Thoracic aorta (tissue), 2 donors: ENCODE measurements around the gene HHEX. TPM values are rescaled to one million over a fixed set of nuclear protein-coding genes. Genes with fewer than 3 reads are reported as not detected.

Experiments
- ATAC-seq: fragments of 150-250 bp; one replicate; pipeline ENCODE4 v1.8.0; 2017; ENCODE audit warnings: low read depth; ENCODE audit not compliant: insufficient number of reproducible peaks, low FRiP score
- DNase-seq: peaks from one replicate; pipeline ENCODE4 v3.0.0-alpha.2; 2020; ENCODE audit warnings: low spot score
- H3K27ac ChIP-seq, 2 donors: fragments of 200-600 bp; sonication (generic); 1 replicate in 1 of 2; 2 replicates in 1 of 2; pipeline ENCODE4 v1.5.1; 2016; ENCODE audit warnings: mild to moderate bottlenecking in 2 of 2, moderate library complexity in 2 of 2
- H3K27me3 ChIP-seq: fragments of 200-600 bp; sonication (generic); replicated peaks from 2 replicates; pipeline ENCODE4 v1.6.0; 2016; ENCODE audit warnings: mild to moderate bottlenecking; ENCODE audit not compliant: insufficient read depth
- H3K36me3 ChIP-seq: fragments of 200-600 bp; sonication (generic); one replicate; pipeline ENCODE4 v1.5.1; 2016
- H3K4me1 ChIP-seq, 2 donors: fragments of 200-600 bp; sonication (generic); 1 replicate in 1 of 2; 2 replicates in 1 of 2; pipeline versions ENCODE4 v1.5.1 to v1.6.0; 2016; ENCODE audit warnings: low read depth in 2 of 2, mild to moderate bottlenecking in 1 of 2; ENCODE audit not compliant: control insufficient read depth in 1 of 2
- H3K4me3 ChIP-seq: fragments of 200-600 bp; sonication (generic); 2 replicates; pipeline ENCODE4 v1.5.1; 2016; ENCODE audit warnings: mild to moderate bottlenecking
- H3K9me3 ChIP-seq: fragments of 200-600 bp; sonication (generic); 2 replicates; pipeline ENCODE4 v1.5.1; 2016
- total RNA-seq, 2 donors: library from RNA; depleted of rRNA; stranded (reverse); fragments of >200 nt; gene quantifications; one replicate each; pipeline versions ENCODE4 v1.1.0 to v1.2.3, GENCODE V29; 2016
- TF ChIP-seq, protein P1 (sequence below): fragments of 200-600 bp; sonication (generic); IDR thresholded peaks from one replicate; pipeline ENCODE4 v1.5.1; 2019; ENCODE audit warnings: antibody characterized with exemption

The HHEX gene
- total RNA-seq, 2 donors from 2014 or later: 6.2 to 10.9 TPM

DNA sequence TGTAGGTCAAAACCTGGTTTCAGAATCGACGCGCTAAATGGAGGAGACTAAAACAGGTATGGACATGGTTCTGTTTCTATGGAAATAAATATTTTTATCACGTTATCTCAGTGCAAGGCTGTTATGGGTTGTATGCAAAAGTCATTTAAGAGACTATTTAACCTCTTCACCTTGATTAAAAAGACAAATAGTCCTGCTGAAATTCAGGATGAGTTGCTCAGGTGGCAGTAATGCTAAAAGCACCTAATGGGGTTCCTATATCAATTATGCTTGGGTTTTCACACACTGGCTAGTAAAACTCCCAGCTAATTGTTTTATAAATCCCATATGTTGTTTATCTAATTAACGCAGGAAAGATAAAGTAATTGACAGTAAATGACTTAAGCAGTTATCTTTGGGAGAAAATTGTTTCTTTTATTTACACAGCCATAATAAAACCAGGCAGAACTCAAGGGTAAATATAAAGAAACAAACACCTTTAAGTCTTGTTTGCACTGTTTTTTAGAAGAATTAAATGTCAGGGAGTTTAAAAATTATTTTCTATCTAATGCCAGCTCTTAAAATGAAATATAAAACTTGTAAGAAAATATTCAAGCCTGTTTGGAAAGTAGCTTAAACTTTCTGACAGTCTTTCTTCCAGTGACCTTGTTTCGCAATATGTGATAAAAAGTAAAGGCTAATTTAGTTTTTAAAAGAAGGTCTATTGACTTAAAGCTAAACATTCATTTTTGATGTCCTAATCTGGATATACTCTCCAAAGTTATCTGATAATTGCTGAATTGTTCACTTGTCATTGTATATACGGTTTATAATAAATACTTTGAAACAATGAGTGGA, 3.2 kb downstream of the HHEX start:
- no peak overlapping the region for H3K27ac ChIP-seq
- H3K36me3 ChIP-seq: no peaks in the 10 kb centered on the region
- no peaks in the 10 kb centered on the region for H3K9me3 ChIP-seq
- H3K4me1 ChIP-seq: peaks cover 0 to 9% of the 10 kb centered on the region in 2 donors
- ATAC-seq: no peak
- DNase-seq: no peak
- H3K27me3 ChIP-seq: no peaks in the 10 kb centered on the region
- TF ChIP-seq, protein P1, sequence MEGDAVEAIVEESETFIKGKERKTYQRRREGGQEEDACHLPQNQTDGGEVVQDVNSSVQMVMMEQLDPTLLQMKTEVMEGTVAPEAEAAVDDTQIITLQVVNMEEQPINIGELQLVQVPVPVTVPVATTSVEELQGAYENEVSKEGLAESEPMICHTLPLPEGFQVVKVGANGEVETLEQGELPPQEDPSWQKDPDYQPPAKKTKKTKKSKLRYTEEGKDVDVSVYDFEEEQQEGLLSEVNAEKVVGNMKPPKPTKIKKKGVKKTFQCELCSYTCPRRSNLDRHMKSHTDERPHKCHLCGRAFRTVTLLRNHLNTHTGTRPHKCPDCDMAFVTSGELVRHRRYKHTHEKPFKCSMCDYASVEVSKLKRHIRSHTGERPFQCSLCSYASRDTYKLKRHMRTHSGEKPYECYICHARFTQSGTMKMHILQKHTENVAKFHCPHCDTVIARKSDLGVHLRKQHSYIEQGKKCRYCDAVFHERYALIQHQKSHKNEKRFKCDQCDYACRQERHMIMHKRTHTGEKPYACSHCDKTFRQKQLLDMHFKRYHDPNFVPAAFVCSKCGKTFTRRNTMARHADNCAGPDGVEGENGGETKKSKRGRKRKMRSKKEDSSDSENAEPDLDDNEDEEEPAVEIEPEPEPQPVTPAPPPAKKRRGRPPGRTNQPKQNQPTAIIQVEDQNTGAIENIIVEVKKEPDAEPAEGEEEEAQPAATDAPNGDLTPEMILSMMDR: no peak
- H3K4me3 ChIP-seq: peak overlapping the region; percentile 90

DNA sequence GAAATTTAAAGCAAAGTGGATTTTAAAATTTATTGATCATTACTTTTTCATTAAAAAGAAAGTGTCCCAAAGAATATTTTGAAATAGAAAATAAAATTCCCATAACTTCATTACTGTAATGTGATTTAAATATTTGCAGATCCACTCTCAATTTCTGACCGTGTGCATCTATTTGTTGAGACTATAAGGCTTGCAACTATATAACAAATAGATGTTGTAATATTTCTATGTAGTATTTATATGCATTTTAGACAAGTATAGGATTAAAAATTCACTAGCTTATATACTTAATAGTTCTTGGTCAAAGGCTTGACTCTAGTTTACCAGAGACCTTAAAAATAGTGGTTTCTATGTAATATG, 3.8 kb downstream of the HHEX start:
- Histone ChIP-seq H3K9me3 (no peaks in the 10 kb centered on the region), H3K4me3 (no peak overlapping the region), H3K27me3 (no peaks in the 10 kb centered on the region), H3K4me1 (peaks cover 0 to 9% of the 10 kb centered on the region in 2 donors), H3K36me3 (no peaks in the 10 kb centered on the region), H3K27ac (no peak overlapping the region)
- TF ChIP-seq, protein P1: no peak
- ATAC-seq (no peak), DNase-seq (no peak)

DNA sequence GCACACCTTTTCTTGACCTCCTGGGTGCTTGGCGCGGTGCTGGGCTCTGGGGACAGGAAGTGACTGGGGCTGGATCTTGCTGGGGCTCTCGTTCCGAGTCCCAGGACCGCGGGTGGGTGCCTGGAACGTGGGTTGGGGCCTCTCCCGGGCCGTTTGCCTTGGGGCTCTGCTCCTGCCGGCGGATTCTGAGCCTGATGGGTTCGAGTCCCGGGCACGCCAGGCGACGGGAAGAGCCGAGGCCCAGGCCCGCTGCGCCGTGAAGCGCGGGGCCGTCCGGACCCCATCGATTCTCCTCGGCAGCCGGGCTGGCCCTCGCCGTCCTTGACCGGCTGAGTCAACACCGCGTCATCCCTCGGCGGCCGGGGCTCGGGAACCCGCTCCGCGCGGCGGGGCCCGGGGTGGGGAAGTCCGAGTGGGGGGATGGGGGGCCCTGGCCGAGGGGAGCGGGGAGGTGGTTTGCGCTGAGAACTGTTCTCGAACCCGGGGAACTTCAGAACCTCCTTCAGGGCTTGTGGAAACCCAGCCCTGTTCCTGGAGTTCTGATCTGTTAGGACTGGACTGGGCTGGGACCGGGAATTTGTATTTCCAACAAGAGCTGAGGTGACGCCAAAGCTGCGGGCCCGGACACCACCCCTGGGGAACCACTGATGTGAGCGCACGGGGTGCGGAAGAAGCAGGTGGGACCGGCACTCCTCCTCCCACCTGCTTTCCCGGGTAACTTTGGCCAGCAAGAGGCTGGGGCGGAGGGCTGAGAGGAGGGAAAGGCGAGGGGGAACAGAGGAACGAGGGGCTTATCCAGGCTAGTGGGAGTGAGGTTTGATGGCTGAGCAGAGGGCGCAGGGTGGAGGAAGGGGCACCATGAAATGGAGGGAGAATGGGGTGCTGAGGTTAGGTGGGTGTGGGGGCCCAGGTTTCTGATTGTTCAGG, 6.2 kb downstream of the HHEX start:
- H3K27me3 ChIP-seq: no peaks in the 10 kb centered on the region
- DNase-seq (no peak), ATAC-seq (no peak)
- H3K4me1 ChIP-seq: peaks cover 0 to 7% of the 10 kb centered on the region in 2 donors
- TF ChIP-seq, protein P1: no peak
- H3K27ac ChIP-seq: peak overlapping the region; percentile 30 to 49
- no peaks in the 10 kb centered on the region for H3K36me3 ChIP-seq
- no peaks in the 10 kb centered on the region for H3K9me3 ChIP-seq
- H3K4me3 ChIP-seq: peak overlapping the region; percentile 70

DNA sequence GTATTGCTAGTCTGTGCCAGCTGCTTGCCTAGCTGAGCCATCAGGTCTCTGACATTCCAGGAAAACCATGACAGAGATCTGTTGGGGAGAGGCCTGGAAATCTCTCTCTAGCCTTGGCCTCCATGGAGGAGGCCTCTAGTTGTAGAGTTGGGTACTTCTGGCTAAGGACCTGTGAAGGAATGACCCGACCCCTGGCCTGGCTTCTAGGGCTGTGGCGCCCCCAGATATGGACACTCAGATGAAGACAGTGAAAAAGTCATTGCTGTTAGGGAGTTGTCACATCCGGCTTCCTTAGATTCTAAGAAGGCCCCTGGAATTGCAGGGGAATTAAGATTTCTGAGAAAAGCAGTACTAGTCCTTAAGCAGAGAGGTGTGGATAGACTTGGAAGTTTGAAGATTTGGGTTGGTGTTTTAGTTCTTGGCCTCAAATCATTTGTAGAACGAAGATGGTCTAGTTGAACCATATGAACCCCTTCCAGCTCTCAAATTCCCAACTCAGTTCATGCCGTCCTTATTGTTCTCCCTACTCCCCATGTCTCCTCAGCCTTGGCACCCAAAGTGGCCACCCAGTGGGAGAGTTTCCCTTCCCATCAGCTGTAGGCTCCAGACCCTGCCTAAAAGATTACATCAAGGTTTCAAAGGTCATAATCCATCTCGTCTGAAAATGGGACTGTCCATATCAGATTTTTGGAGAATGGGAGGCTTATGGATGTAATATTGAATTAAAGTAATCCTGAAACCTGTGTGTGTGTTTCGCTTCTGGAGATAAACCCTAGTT, 7.0 kb downstream of the HHEX start:
- H3K4me1 ChIP-seq: peaks cover 0 to 7% of the 10 kb centered on the region in 2 donors
- TF ChIP-seq, protein P1: no peak
- no peak overlapping the region for H3K4me3 ChIP-seq
- H3K27me3 ChIP-seq: no peaks in the 10 kb centered on the region
- ATAC-seq (no peak), DNase-seq (no peak)
- no peaks in the 10 kb centered on the region for H3K9me3 ChIP-seq
- peak overlapping the region; percentile 10 to 49 for H3K27ac ChIP-seq
- no peaks in the 10 kb centered on the region for H3K36me3 ChIP-seq
